Body of pancreas (tissue), 4 donors: ENCODE results near the gene CAMTA1.

Experiments
- POLR2A ChIP-seq, 3 donors: fragments of 450-650 bp; IDR thresholded peaks; one replicate each; pipeline ENCODE4 v1.6.1; 2016; ENCODE audit warnings: antibody characterized with exemption in 3 of 3, mild to moderate bottlenecking in 2 of 3
- TF ChIP-seq, protein P1 (sequence below), 7 experiments: fragments of 450-650 bp in 4 of 7; fragments of 200-600 bp in 3 of 7; sonication (generic) in 3 of 7; IDR thresholded peaks; one replicate each; pipeline ENCODE4 v1.5.1; 2016 to 2019; ENCODE audit warnings: antibody characterized with exemption in 7 of 7

DNA sequence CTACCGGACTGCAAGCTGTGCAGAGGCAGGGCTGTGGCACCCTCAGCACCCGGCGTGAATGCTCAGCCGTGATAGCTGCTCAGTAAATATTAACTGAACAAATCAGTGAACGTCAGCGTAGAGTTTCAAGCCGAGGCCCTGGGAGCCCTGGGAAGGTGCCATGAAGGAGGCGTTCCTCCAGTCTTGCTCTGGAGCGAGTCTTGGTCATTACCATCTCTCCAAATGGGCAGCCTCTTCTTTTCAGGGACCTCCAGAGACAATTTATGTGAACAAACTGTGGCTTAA is 449.2 kb downstream of the CAMTA1 start:
- TF ChIP-seq, protein P1, sequence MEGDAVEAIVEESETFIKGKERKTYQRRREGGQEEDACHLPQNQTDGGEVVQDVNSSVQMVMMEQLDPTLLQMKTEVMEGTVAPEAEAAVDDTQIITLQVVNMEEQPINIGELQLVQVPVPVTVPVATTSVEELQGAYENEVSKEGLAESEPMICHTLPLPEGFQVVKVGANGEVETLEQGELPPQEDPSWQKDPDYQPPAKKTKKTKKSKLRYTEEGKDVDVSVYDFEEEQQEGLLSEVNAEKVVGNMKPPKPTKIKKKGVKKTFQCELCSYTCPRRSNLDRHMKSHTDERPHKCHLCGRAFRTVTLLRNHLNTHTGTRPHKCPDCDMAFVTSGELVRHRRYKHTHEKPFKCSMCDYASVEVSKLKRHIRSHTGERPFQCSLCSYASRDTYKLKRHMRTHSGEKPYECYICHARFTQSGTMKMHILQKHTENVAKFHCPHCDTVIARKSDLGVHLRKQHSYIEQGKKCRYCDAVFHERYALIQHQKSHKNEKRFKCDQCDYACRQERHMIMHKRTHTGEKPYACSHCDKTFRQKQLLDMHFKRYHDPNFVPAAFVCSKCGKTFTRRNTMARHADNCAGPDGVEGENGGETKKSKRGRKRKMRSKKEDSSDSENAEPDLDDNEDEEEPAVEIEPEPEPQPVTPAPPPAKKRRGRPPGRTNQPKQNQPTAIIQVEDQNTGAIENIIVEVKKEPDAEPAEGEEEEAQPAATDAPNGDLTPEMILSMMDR (IDR thresholded peaks at IDR 0.05), result no peak
- no peak for TF ChIP-seq POLR2A (IDR thresholded peaks at IDR 0.05)
